ENCODE results near the gene MAP7D3. TPM values are rescaled to one million over a fixed set of nuclear protein-coding genes. Genes with fewer than 3 reads are reported as not detected.

MAP7D3 gene
- total RNA-seq, 1 donor from 2014 or later: 84.7 TPM

- H3K9me3 Mint-ChIP-seq (ENCODE audit: unreplicated experiment): peaks cover 4% of the 10 kb centered on the region
- no peak overlapping the region for H3K4me3 Mint-ChIP-seq (ENCODE audit: unreplicated experiment)
- peak overlapping the region; percentile 85 for H3K27ac Mint-ChIP-seq (ENCODE audit: unreplicated experiment)
- H3K4me1 Mint-ChIP-seq (ENCODE audit: unreplicated experiment): peaks cover 75% of the 10 kb centered on the region
- no peaks in the 10 kb centered on the region for H3K27me3 Mint-ChIP-seq (ENCODE audit: unreplicated experiment)
- TF ChIP-seq CTCF (IDR thresholded peaks at IDR 0.05): no peak
- H3K36me3 Mint-ChIP-seq (ENCODE audit: unreplicated experiment): no peaks in the 10 kb centered on the region
- DNase-seq (ENCODE audit: extremely low spot score, unreplicated experiment): peak; percentile 84
Measured at GRCh38 chrX:136260776-136261175, 9.6 kb upstream of the MAP7D3 start.

GRCh38 chrX:136259543-136259942, 8.3 kb upstream of the MAP7D3 start:
- no peak for DNase-seq (ENCODE audit: extremely low spot score, unreplicated experiment)
- H3K27me3 Mint-ChIP-seq (ENCODE audit: unreplicated experiment): no peaks in the 10 kb centered on the region
- TF ChIP-seq CTCF (IDR thresholded peaks at IDR 0.05): no peak
- H3K4me1 Mint-ChIP-seq (ENCODE audit: unreplicated experiment): peaks cover 76% of the 10 kb centered on the region
- no peaks in the 10 kb centered on the region for H3K36me3 Mint-ChIP-seq (ENCODE audit: unreplicated experiment)
- peaks cover 4% of the 10 kb centered on the region for H3K9me3 Mint-ChIP-seq (ENCODE audit: unreplicated experiment)
- H3K27ac Mint-ChIP-seq (ENCODE audit: unreplicated experiment): peak overlapping the region; percentile 85
- H3K4me3 Mint-ChIP-seq (ENCODE audit: unreplicated experiment): no peak overlapping the region

- no peak for DNase-seq (ENCODE audit: extremely low spot score, unreplicated experiment)
- Mint-ChIP-seq H3K9me3 (ENCODE audit: unreplicated experiment) (peaks cover 4% of the 10 kb centered on the region), H3K4me1 (ENCODE audit: unreplicated experiment) (peaks cover 80% of the 10 kb centered on the region), H3K27me3 (ENCODE audit: unreplicated experiment) (no peaks in the 10 kb centered on the region), H3K27ac (ENCODE audit: unreplicated experiment) (peak overlapping the region; percentile 85), H3K4me3 (ENCODE audit: unreplicated experiment) (no peak overlapping the region), H3K36me3 (ENCODE audit: unreplicated experiment) (no peaks in the 10 kb centered on the region)
- TF ChIP-seq CTCF (IDR thresholded peaks at IDR 0.05): no peak
Measured at GRCh38 chrX:136258951-136259350, 7.8 kb upstream of the MAP7D3 start.

GRCh38 chrX:136256026-136256425, 4.8 kb upstream of the MAP7D3 start:
- H3K36me3 Mint-ChIP-seq (ENCODE audit: unreplicated experiment): no peaks in the 10 kb centered on the region
- DNase-seq (ENCODE audit: extremely low spot score, unreplicated experiment): no peak
- peak overlapping the region; percentile 77 for H3K4me3 Mint-ChIP-seq (ENCODE audit: unreplicated experiment)
- H3K27ac Mint-ChIP-seq (ENCODE audit: unreplicated experiment): peak overlapping the region; percentile 89
- H3K4me1 Mint-ChIP-seq (ENCODE audit: unreplicated experiment): peaks cover 67% of the 10 kb centered on the region
- TF ChIP-seq CTCF (IDR thresholded peaks at IDR 0.05): no peak
- peaks cover 4% of the 10 kb centered on the region for H3K9me3 Mint-ChIP-seq (ENCODE audit: unreplicated experiment)
- no peaks in the 10 kb centered on the region for H3K27me3 Mint-ChIP-seq (ENCODE audit: unreplicated experiment)

- peaks cover 62% of the 10 kb centered on the region for H3K4me1 Mint-ChIP-seq (ENCODE audit: unreplicated experiment)
- no peaks in the 10 kb centered on the region for H3K27me3 Mint-ChIP-seq (ENCODE audit: unreplicated experiment)
- no peak for TF ChIP-seq CTCF (IDR thresholded peaks at IDR 0.05)
- no peaks in the 10 kb centered on the region for H3K36me3 Mint-ChIP-seq (ENCODE audit: unreplicated experiment)
- no peak for DNase-seq (ENCODE audit: extremely low spot score, unreplicated experiment)
- peak overlapping the region; percentile 77 for H3K4me3 Mint-ChIP-seq (ENCODE audit: unreplicated experiment)
- peak overlapping the region; percentile 89 for H3K27ac Mint-ChIP-seq (ENCODE audit: unreplicated experiment)
- peaks cover 4% of the 10 kb centered on the region for H3K9me3 Mint-ChIP-seq (ENCODE audit: unreplicated experiment)
Measured at GRCh38 chrX:136255541-136255940, 4.3 kb upstream of the MAP7D3 start.

All from osteocyte (in vitro differentiated cells).